ENCODE results near the gene SNAI3.

SNAI3 gene

GRCh38 chr16:88651276-88651988 is 34.9 kb downstream of the SNAI3 start:
- peaks cover 7% of the 10 kb centered on the region; the same call in 1 of the 2 replicates for H3K4me1 ChIP-seq (ENCODE audit: control insufficient read depth, insufficient read depth, low read length)
- CTCF ChIA-PET, result no interaction called here
- POLR2A ChIA-PET, result no interaction called here
- no peaks in the 10 kb centered on the region for H3K9me3 ChIP-seq (ENCODE audit: control insufficient read depth, insufficient read depth, low read depth, low read length)
- H3K4me3 ChIP-seq (ENCODE audit: low read depth, low read length), result peak overlapping the region; percentile 75
- no peak overlapping the region; the same call in 1 of the 2 replicates for H3K27ac ChIP-seq (ENCODE audit: extremely low read depth, low read depth, low read length)
- peaks cover 0 to 20% of the 10 kb centered on the region in 2 experiments; a peak in 2 of 3 replicates for H3K36me3 ChIP-seq (ENCODE audit: control insufficient read depth in 2 of 2, insufficient read depth in 1 of 2, low read length in 2 of 2)
- TF ChIP-seq CTCF (tag by site-specific recombination; IDR thresholded peaks at IDR 0.05) (no peak), ZNF280C (tag by site-specific recombination; IDR thresholded peaks at IDR 0.05) (no peak), ZNF214 (tag by site-specific recombination; IDR thresholded peaks at IDR 0.05; ENCODE audit: borderline replicate concordance) (no peak), ZNF433 (tag by site-specific recombination; IDR thresholded peaks at IDR 0.05; ENCODE audit: low read depth) (no peak), OVOL3 (tag by site-specific recombination; IDR thresholded peaks at IDR 0.05) (no peak), ZNF776 (tag by site-specific recombination; IDR thresholded peaks at IDR 0.05; ENCODE audit: borderline replicate concordance) (no peak), ZXDB (tag by site-specific recombination; IDR thresholded peaks at IDR 0.05) (no peak), ZBTB8A (tag by site-specific recombination; IDR thresholded peaks at IDR 0.05) (no peak), SCRT2 (tag by site-specific recombination; IDR thresholded peaks at IDR 0.05) (no peak), ZIC2 (tag by site-specific recombination; IDR thresholded peaks at IDR 0.05) (peak; percentile 67), ZNF10 (tag by site-specific recombination; IDR thresholded peaks at IDR 0.05) (peak; percentile 65; the same call in 1 of the 2 replicates), SALL2 (tag by site-specific recombination; IDR thresholded peaks at IDR 0.05; ENCODE audit: borderline replicate concordance) (no peak), ZNF707 (tag by site-specific recombination; IDR thresholded peaks at IDR 0.05) (no peak), ZBTB20 (tag by site-specific recombination; IDR thresholded peaks at IDR 0.05) (peak; percentile 30; the same call in 1 of the 2 replicates), ZNF792 (tag by site-specific recombination; IDR thresholded peaks at IDR 0.05) (no peak)
- TF ChIP-seq, protein P1, sequence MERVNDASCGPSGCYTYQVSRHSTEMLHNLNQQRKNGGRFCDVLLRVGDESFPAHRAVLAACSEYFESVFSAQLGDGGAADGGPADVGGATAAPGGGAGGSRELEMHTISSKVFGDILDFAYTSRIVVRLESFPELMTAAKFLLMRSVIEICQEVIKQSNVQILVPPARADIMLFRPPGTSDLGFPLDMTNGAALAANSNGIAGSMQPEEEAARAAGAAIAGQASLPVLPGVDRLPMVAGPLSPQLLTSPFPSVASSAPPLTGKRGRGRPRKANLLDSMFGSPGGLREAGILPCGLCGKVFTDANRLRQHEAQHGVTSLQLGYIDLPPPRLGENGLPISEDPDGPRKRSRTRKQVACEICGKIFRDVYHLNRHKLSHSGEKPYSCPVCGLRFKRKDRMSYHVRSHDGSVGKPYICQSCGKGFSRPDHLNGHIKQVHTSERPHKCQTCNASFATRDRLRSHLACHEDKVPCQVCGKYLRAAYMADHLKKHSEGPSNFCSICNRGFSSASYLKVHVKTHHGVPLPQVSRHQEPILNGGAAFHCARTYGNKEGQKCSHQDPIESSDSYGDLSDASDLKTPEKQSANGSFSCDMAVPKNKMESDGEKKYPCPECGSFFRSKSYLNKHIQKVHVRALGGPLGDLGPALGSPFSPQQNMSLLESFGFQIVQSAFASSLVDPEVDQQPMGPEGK (tag by site-specific recombination; IDR thresholded peaks at IDR 0.05), result peak; percentile 45; the same call in 1 of the 2 replicates
- TF ChIP-seq, protein P2, sequence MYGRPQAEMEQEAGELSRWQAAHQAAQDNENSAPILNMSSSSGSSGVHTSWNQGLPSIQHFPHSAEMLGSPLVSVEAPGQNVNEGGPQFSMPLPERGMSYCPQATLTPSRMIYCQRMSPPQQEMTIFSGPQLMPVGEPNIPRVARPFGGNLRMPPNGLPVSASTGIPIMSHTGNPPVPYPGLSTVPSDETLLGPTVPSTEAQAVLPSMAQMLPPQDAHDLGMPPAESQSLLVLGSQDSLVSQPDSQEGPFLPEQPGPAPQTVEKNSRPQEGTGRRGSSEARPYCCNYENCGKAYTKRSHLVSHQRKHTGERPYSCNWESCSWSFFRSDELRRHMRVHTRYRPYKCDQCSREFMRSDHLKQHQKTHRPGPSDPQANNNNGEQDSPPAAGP (tag by site-specific recombination; IDR thresholded peaks at IDR 0.05), result 0 out of 2 replicates have a peak, but pooled peaks have one; percentile 23
- TF ChIP-seq, protein P3, sequence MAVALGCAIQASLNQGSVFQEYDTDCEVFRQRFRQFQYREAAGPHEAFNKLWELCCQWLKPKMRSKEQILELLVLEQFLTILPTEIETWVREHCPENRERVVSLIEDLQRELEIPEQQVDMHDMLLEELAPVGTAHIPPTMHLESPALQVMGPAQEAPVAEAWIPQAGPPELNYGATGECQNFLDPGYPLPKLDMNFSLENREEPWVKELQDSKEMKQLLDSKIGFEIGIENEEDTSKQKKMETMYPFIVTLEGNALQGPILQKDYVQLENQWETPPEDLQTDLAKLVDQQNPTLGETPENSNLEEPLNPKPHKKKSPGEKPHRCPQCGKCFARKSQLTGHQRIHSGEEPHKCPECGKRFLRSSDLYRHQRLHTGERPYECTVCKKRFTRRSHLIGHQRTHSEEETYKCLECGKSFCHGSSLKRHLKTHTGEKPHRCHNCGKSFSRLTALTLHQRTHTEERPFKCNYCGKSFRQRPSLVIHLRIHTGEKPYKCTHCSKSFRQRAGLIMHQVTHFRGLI (tag by site-specific recombination; IDR thresholded peaks at IDR 0.05), result no peak
- TF ChIP-seq, protein P4, sequence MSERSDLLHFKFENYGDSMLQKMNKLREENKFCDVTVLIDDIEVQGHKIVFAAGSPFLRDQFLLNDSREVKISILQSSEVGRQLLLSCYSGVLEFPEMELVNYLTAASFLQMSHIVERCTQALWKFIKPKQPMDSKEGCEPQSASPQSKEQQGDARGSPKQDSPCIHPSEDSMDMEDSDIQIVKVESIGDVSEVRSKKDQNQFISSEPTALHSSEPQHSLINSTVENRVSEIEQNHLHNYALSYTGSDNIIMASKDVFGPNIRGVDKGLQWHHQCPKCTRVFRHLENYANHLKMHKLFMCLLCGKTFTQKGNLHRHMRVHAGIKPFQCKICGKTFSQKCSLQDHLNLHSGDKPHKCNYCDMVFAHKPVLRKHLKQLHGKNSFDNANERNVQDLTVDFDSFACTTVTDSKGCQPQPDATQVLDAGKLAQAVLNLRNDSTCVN (tag by site-specific recombination; optimal IDR thresholded peaks at IDR 0.05), result no peak
- TF ChIP-seq, protein P5, sequence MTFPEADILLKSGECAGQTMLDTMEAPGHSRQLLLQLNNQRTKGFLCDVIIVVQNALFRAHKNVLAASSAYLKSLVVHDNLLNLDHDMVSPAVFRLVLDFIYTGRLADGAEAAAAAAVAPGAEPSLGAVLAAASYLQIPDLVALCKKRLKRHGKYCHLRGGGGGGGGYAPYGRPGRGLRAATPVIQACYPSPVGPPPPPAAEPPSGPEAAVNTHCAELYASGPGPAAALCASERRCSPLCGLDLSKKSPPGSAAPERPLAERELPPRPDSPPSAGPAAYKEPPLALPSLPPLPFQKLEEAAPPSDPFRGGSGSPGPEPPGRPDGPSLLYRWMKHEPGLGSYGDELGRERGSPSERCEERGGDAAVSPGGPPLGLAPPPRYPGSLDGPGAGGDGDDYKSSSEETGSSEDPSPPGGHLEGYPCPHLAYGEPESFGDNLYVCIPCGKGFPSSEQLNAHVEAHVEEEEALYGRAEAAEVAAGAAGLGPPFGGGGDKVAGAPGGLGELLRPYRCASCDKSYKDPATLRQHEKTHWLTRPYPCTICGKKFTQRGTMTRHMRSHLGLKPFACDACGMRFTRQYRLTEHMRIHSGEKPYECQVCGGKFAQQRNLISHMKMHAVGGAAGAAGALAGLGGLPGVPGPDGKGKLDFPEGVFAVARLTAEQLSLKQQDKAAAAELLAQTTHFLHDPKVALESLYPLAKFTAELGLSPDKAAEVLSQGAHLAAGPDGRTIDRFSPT (tag by site-specific recombination; IDR thresholded peaks at IDR 0.05), result peak; percentile 21; the same call in 1 of the 2 replicates
- TF ChIP-seq, protein P6, sequence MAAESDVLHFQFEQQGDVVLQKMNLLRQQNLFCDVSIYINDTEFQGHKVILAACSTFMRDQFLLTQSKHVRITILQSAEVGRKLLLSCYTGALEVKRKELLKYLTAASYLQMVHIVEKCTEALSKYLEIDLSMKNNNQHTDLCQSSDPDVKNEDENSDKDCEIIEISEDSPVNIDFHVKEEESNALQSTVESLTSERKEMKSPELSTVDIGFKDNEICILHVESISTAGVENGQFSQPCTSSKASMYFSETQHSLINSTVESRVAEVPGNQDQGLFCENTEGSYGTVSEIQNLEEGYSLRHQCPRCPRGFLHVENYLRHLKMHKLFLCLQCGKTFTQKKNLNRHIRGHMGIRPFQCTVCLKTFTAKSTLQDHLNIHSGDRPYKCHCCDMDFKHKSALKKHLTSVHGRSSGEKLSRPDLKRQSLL (tag by site-specific recombination; IDR thresholded peaks at IDR 0.05), result no peak
